HepG2 (cell line): ENCODE results near the gene ZNF282. TPM values are rescaled to one million over a fixed set of nuclear protein-coding genes. Genes with fewer than 3 reads are reported as not detected.

Experiments
- ATAC-seq: fragments of 200-7000 bp; cut with Tn5 transposase; 3 replicates; pipeline ENCODE4 v1.9.1; 2020; ENCODE audit warnings: mild to moderate bottlenecking, moderate library complexity
- BruUV-seq: library from RNA; stranded (reverse); fragments of 400-500 nt; replicated peaks from 2 replicates; lab custom pipeline; 2021; lab: Mats Ljungman, UMichigan
- CTCF ChIA-PET: fragments of 300-600 bp; formaldehyde crosslinking; extraction: SDS; loops from one replicate; lab custom pipeline; 2021; ENCODE audit warnings: low total read pairs, inconsistent platforms, low intra/inter-chr PET ratio; lab: Yijun Ruan, JAX
- POLR2A ChIA-PET: fragments of 350-600 bp; sonication (Branson Sonifier 250); formaldehyde crosslinking; loops from one replicate; lab custom pipeline; 2020; ENCODE audit warnings: antibody characterized with exemption, inconsistent platforms; lab: Yijun Ruan, JAX
- DNase-seq: peaks from one replicate; pipeline ENCODE4 v3.0.0-alpha.2; 2015; ENCODE audit warnings: low spot score
- FAIRE-seq: peaks from 3 replicates; lab custom pipeline; 2011; peaks lifted over from hg19 to GRCh38; lab: Jason Lieb, UNC
- H2AFZ ChIP-seq: one replicate; pipeline ENCODE4 v1.6.1; 2011; ENCODE audit warnings: low read length, inconsistent platforms
- H3K27ac ChIP-seq: fragments of 300-600 bp; 3 replicates; pipeline ENCODE4 v1.8.0; 2011; ENCODE audit warnings: mixed run types, mild to moderate bottlenecking, mixed read lengths, low read length, inconsistent platforms; ENCODE audit not compliant: insufficient read depth; ENCODE audit errors: extremely low read length
- H3K27me3 ChIP-seq, 2 experiments: fragments of 200-600 bp in 1 of 2; 2 replicates in 1 of 2; 3 replicates in 1 of 2; pipeline versions ENCODE4 v1.6.0 to v1.8.0; 2011; ENCODE audit warnings: low read length in 2 of 2, mild to moderate bottlenecking in 2 of 2, moderate library complexity in 2 of 2, inconsistent platforms in 1 of 2; ENCODE audit not compliant: insufficient read depth in 2 of 2, control insufficient read depth in 1 of 2
- H3K36me3 ChIP-seq, 2 experiments: fragments of 200-600 bp in 1 of 2; replicated peaks in 1 of 2; 2 replicates in 1 of 2; 3 replicates in 1 of 2; pipeline versions ENCODE4 v1.5.1 to v1.8.0; 2011; ENCODE audit warnings: low read length in 2 of 2, inconsistent platforms in 1 of 2; ENCODE audit not compliant: insufficient read depth in 2 of 2, control insufficient read depth in 1 of 2
- H3K4me1 ChIP-seq: 2 replicates; pipeline ENCODE4 v1.5.1; 2012; ENCODE audit warnings: low read length, inconsistent platforms; ENCODE audit not compliant: insufficient read depth
- H3K4me2 ChIP-seq: 2 replicates; pipeline ENCODE4 v1.6.0; 2011; ENCODE audit warnings: low read depth, low read length, inconsistent platforms
- H3K4me3 ChIP-seq, 3 experiments: fragments of 200-600 bp in 1 of 3; sonication (generic), shearing (Covaris generic) in 1 of 3; replicated peaks in 1 of 3; 2 replicates each; pipeline ENCODE4 v1.5.1; 2011 to 2016; ENCODE audit warnings: low read length in 3 of 3, inconsistent platforms in 2 of 3, low read depth in 2 of 3, mild to moderate bottlenecking in 2 of 3, control low read depth in 1 of 3, mixed read lengths in 1 of 3; ENCODE audit not compliant: insufficient read depth in 1 of 3
- H3K79me2 ChIP-seq: one replicate; pipeline ENCODE4 v1.6.1; 2011; ENCODE audit warnings: low read length, inconsistent platforms; ENCODE audit not compliant: insufficient read depth
- H3K9ac ChIP-seq: 2 replicates; pipeline ENCODE4 v1.6.0; 2011; ENCODE audit warnings: mild to moderate bottlenecking, low read depth, low read length, inconsistent platforms; ENCODE audit not compliant: insufficient read depth
- H3K9me3 ChIP-seq: 2 replicates; pipeline ENCODE4 v1.5.1; 2012; ENCODE audit warnings: mild to moderate bottlenecking, low read length
- H4K20me1 ChIP-seq: 2 replicates; pipeline ENCODE4 v1.6.0; 2011; ENCODE audit warnings: inconsistent platforms, mild to moderate bottlenecking, low read length, moderate library complexity; ENCODE audit not compliant: insufficient read depth
- BRCA1 ChIP-seq: sonication (generic); formaldehyde crosslinking; IDR thresholded peaks from 2 replicates; pipeline ENCODE4 v1.4.0; 2020; ENCODE audit warnings: missing genetic modification reagents
- GRHL1 ChIP-seq: sonication (generic); formaldehyde crosslinking; conservative IDR thresholded peaks from 2 replicates; pipeline ENCODE4 v1.8.0; 2022; ENCODE audit warnings: missing genetic modification reagents
- IRF2 ChIP-seq: IDR thresholded peaks from 2 replicates; pipeline ENCODE4 v1.6.1; 2018; ENCODE audit warnings: missing genetic modification reagents, missing compliant biosample characterization
- JUNB ChIP-seq: sonication (generic); formaldehyde crosslinking; IDR thresholded peaks from 2 replicates; pipeline ENCODE4 v1.8.0; 2022; ENCODE audit warnings: missing genetic modification reagents, mild to moderate bottlenecking, borderline replicate concordance
- KDM5B ChIP-seq: sonication (generic); formaldehyde crosslinking; IDR thresholded peaks from 2 replicates; pipeline ENCODE4 v1.4.0; 2020; ENCODE audit warnings: missing genetic modification reagents, mild to moderate bottlenecking, borderline replicate concordance
- KLF15 ChIP-seq: sonication (generic); formaldehyde crosslinking; IDR thresholded peaks from 2 replicates; pipeline ENCODE4 v1.8.1; 2023; ENCODE audit warnings: borderline replicate concordance, mild to moderate bottlenecking, inconsistent platforms, missing genetic modification reagents, mixed read lengths
- KLF6 ChIP-seq: IDR thresholded peaks from 2 replicates; pipeline ENCODE4 v1.8.0; 2016; ENCODE audit warnings: missing biosample characterization, missing genetic modification reagents
- PHB2 ChIP-seq: fragments of 450-650 bp; IDR thresholded peaks from 2 replicates; pipeline ENCODE4 v1.6.1; 2018; ENCODE audit not compliant: partially characterized antibody
- SETDB1 ChIP-seq: sonication (generic); formaldehyde crosslinking; IDR thresholded peaks from 2 replicates; pipeline ENCODE4 v1.5.1; 2020; ENCODE audit warnings: missing genetic modification reagents, mild to moderate bottlenecking, borderline replicate concordance
- SRSF9 ChIP-seq: fragments of 200-400 bp; formaldehyde crosslinking; IDR thresholded peaks from 2 replicates; pipeline ENCODE4 v1.6.1; 2018; ENCODE audit warnings: borderline replicate concordance, mild to moderate bottlenecking, low read depth, low read length; ENCODE audit not compliant: insufficient read depth, poor library complexity, severe bottlenecking
- THAP9 ChIP-seq: sonication (generic); formaldehyde crosslinking; IDR thresholded peaks from 2 replicates; pipeline ENCODE4; 2020; ENCODE audit warnings: missing genetic modification reagents, mild to moderate bottlenecking, borderline replicate concordance
- ZIK1 ChIP-seq: sonication (generic); formaldehyde crosslinking; IDR thresholded peaks from 2 replicates; pipeline ENCODE4 v1.5.0; 2020; ENCODE audit warnings: mild to moderate bottlenecking, low read depth, missing genetic modification reagents, borderline replicate concordance
- ZMAT3 ChIP-seq: sonication (generic); formaldehyde crosslinking; conservative IDR thresholded peaks from 2 replicates; pipeline ENCODE4 v1.7.0; 2021; ENCODE audit warnings: missing genetic modification reagents
- ZNF205 ChIP-seq: IDR thresholded peaks from 2 replicates; pipeline ENCODE4 v1.6.1; 2018; ENCODE audit warnings: missing biosample characterization, missing genetic modification reagents
- ZNF460 ChIP-seq: sonication (generic); formaldehyde crosslinking; IDR thresholded peaks from 2 replicates; pipeline ENCODE4 v1.5.1; 2020; ENCODE audit warnings: missing genetic modification reagents, mild to moderate bottlenecking, borderline replicate concordance
- WGBS: methylation state at CpG from one replicate; pipeline ENCODE4 v1.1.6; 2017; ENCODE audit warnings: low lambda C conversion rate; 5-methylcytosine and 5-hydroxymethylcytosine counted together
- in situ Hi-C: cut with HindIII; loops from 2 replicates; pipeline ENCODE4 v1.10.0; 2017; ENCODE audit warnings: low pct_unique_long_range_greater_than_20kb; ENCODE audit not compliant: extremely low pct_ligation_motif_present
- intact Hi-C: fragments of 100-400 bp; cut with micrococcal nuclease; formaldehyde crosslinking; loops from one replicate; pipeline ENCODE4 v1.10.0; 2022; ENCODE audit not compliant: unreplicated experiment
- polyA plus RNA-seq, 8 experiments: library from polyadenylated mRNA; depleted of rRNA in 3 of 8; stranded (reverse) in 7 of 8; unstranded in 1 of 8; fragments of >200 nt; fragmentation: Illumina TruSeq in 4 of 8; extraction: Trizol in 4 of 8; gene quantifications; 2 replicates each; pipeline versions ENCODE4 v1.2.1 to v1.2.3, GENCODE V29; 2011 to 2016; ENCODE audit warnings: low read depth in 4 of 8, missing spikeins in 1 of 8, mixed read lengths in 1 of 8; ENCODE audit not compliant: insufficient read depth in 1 of 8
- total RNA-seq, 5 experiments: library from RNA; depleted of rRNA; stranded (reverse); fragments of >200 nt; fragmentation: Illumina TruSeq; extraction: Trizol; gene quantifications; 2 replicates each; pipeline ENCODE4 v1.2.3, GENCODE V29; 2016; ENCODE audit warnings: low read depth in 1 of 5

The ZNF282 gene
- total and polyA plus RNA-seq, 2 of the 13 experiments (the other 11 are each of a cell fraction or from before 2014, with no cell fraction given): 9.1 to 20.9 TPM

GRCh38 chr7:149147752-149148653 is 47.3 kb upstream of the ZNF282 start:
- Histone ChIP-seq H2AFZ (no peak overlapping the region), H3K27me3 (no peaks in the 10 kb centered on the region; a peak in 1 of 5 replicates), H3K9ac (peak overlapping the region; percentile 94), H3K4me3 (peak overlapping the region; percentile 87 to 97 (median 93)), H3K9me3 (no peaks in the 10 kb centered on the region), H4K20me1 (no peaks in the 10 kb centered on the region), H3K36me3 (no peaks in the 10 kb centered on the region), H3K4me2 (peak overlapping the region; percentile 77), H3K79me2 (peaks cover 30% of the 10 kb centered on the region), H3K27ac (peak overlapping the region; percentile 89), H3K4me1 (peaks cover 28% of the 10 kb centered on the region; the same call in 1 of the 2 replicates)
- 0% methylated on average over 9 of the region's 86 CpGs for WGBS
- ChIA-PET CTCF (interaction anchor here (1.6 to 2.9 kb wide), 3 partner anchors 21 to 58 kb away, joined by 4 to 26 read pairs (median 4); partner anchors contain the start of genes ZNF282, ZNF425 and ZNF786), POLR2A (interaction anchor here (0.6 to 3.3 kb wide), 7 partner anchors 21 to 114 kb away, joined by 3 to 42 read pairs (median 3); partner anchors contain the start of genes ZNF282, ZNF425 and ZNF783)
- intact Hi-C loops (loop anchor here (1.0 kb wide), 2 partner anchors 22 to 42 kb away; partner anchors contain the start of gene ZNF425), in situ Hi-C loops (no loop called here)
- no peak for FAIRE-seq
- peak; percentile 73 for ATAC-seq
- BruUV-seq: no TSS peak
- DNase-seq: peak; percentile 10
- TF ChIP-seq BRCA1 (0 out of 2 replicates have a peak, but pooled peaks have one; percentile 10), JUNB (0 out of 2 replicates have a peak, but pooled peaks have one; percentile 7), SRSF9 (no peak), IRF2 (no peak), ZMAT3 (CRISPR knock-in tag) (peak; percentile 87; the same call in 1 of the 2 replicates), KLF6 (no peak), KDM5B (CRISPR knock-in tag) (peak; percentile 17), SETDB1 (CRISPR knock-in tag) (no peak), KLF15 (CRISPR knock-in tag) (peak; percentile 38; the same call in 1 of the 2 replicates), ZNF205 (CRISPR knock-in tag) (no peak), GRHL1 (CRISPR knock-in tag) (no peak), THAP9 (CRISPR knock-in tag) (peak; percentile 41; the same call in 1 of the 2 replicates), ZNF460 (CRISPR knock-in tag) (no peak), ZIK1 (CRISPR knock-in tag) (no peak), PHB2 (no peak)
